ENCODE measurements around the gene SIGLEC14.
"Not testable (repeated sequence)": the region's sequence is repeated elsewhere in the genome, so short reads cannot be mapped to it uniquely, and the experiment has no call there.

Gene SIGLEC14, protein sequence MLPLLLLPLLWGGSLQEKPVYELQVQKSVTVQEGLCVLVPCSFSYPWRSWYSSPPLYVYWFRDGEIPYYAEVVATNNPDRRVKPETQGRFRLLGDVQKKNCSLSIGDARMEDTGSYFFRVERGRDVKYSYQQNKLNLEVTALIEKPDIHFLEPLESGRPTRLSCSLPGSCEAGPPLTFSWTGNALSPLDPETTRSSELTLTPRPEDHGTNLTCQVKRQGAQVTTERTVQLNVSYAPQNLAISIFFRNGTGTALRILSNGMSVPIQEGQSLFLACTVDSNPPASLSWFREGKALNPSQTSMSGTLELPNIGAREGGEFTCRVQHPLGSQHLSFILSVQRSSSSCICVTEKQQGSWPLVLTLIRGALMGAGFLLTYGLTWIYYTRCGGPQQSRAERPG

DNA sequence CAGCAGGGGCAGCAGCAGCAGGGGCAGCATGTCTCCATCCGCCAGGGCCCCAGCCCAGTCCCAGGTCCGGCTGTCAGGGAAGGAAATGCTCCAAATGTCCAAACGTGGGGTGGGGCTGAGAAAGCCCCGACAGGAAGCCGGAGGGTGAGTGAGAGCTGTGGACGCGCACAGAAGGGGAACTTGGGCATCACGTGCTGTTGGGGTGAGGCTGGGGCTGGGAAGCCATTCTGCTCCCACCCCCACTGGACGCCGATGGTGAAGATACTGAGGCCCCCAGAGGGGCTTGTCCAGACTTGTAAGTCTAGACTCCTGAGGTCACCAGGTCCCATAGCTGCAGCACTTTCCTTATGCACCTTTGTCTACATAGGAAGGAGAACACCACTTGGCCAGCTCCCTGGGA is at the start of gene SIGLEC14:
SIGLEC14 (minus strand) TSS at position 96 of the 400 bp plus-strand sequence; CDS start at position 30, 66 bp downstream.
- DNase-seq = not testable (repeated sequence)

DNA sequence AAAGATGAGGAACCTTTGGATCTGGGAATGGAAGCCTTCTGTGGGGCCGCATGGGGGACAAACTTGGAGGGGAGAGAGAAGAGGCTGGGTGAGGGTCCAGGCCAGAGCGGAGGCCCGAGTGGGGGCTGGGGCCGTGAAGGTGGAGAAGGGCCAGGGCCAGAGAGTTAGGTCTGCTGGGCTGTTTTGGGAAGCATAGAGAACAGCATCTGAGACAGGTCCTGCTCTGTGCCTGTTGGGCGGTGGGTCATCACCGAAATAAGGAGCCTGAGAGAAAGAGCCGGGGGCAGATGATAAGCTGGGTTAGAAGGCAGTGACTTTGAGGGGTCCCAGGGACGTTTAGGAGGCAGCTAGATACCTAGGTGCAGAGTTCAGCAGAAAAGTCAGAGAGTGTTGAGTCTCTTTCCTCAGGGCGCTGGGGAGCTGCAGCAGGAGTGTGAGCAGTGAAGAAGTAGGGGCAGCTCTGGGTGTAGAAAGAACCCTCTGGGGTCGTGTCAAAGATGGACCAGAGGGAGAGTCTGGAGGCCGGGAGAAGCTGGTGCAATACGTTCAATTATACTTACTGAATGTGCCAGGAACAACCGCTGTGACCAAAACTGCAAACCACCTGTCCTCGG is 49.2 kb upstream of the SIGLEC14 start:
- DNase-seq = no peak

DNA sequence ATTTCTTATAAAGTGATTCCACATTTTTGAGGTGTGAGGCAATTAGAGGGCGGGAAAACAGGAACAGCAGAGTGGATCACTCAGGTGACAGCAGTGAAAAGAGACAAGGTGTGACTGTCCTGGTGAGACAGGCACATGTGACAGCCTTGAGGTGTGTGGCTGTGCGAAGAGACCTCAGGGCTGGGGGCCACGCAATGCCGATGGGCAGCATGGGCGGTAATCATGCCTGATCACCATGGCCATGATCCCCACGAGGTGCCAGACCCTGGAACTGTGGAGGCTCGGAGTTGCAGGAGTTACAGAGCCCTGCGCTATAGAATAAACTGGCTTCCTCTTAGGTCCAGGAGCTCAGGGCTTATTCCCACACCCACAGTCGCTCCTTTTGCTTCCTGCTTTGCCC is 48.5 kb upstream of the SIGLEC14 start:
- DNase-seq = no peak

DNA sequence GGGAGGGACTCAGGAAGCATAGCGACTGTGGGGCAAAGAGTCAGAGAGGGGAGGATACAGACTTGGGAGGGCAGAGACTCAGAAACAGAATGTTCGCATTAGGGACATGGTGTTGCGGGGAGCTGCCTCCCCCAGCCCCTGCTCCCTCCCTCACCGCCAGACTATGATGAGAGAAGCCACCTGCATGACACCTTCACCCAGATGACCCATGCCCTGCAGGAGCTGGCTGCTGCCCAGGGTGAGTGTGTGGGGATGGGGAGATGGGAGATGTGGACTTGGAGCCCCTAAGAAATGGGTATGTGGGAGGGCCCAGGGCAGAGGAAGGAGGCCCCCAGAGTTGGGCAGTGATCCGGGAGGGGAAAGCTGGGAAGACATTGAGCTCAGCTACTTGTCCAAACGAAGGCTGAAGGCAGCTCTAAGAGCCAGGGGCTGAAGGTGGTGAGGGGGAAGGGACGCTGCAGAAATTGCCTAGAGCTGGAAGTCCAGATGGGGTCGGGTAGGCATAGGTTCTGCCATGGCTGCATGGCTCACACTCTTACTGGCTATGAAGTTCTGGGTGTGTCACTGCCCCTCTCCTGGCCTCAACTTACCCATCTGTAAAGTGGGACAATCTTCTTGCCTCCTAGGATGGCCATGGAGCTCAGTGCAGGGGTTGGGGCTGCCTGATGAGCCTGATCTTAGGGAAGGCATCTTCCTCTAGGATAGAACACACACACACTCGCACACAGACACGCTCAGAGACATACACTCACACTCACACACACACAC is 47.9 kb upstream of the SIGLEC14 start:
- DNase-seq = no peak

DNA sequence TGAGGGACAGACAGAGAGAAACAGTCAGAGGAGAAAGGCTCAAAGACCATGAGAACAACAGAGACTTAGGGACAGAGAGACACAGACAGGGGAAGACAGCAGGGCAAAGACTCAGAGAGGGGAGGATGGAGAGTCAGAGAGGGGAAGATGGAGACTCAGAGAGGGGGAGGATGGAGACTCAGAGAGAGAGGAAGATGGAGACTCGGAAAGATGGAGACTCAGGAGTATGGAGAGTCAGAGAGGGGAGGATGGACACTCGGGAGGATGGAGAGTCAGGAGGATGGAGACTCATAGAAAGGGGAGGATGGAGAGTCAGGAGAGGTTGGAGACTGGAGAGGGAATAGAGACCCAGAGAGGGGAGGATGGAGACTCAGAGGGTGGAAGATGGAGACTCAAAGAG is 47.2 kb upstream of the SIGLEC14 start:
- no peak for DNase-seq

DNA sequence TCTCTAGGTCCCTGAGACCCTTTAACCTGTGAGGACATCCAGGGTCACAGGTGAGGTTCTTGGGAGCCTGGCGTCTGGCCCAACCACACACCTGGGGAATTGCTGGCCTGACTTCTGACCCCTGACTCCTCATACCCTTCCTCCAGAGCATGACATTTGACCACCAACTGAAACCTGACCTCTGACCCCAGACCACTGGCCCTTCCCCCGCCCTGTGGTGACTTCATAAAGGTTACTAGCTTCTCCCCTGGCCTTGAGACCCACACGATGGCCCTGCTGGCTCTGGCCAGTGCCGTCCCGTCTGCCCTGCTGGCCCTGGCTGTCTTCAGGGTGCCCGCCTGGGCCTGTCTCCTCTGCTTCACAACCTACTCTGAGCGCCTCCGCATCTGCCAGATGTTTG is 46.6 kb upstream of the SIGLEC14 start, which contains the start of gene SPACA6:
SPACA6 (plus strand) TSS at position 71 of the 400 bp plus-strand sequence; CDS start at position 268, 197 bp downstream.
- DNase-seq = no peak

DNA sequence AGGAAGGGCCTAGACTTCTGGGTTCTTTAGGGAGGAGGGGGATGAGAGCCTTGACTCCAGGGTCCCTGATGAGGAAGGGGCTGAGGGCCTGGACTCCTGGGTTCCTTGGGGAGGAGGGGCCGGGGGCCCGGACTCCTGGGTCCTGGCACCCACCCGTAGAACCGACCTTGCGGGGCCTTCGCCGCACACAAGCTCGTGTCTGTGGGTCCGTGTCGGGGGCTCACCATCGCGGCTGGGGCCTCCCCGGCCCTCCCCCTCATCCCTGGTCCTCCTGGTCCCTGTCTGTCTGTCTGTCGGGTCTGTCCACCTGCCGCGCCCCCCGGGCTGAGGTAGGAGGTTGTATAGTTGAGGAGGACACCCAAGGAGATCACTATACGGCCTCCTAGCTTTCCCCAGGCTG is 45.8 kb upstream of the SIGLEC14 start:
- no peak for DNase-seq

DNA sequence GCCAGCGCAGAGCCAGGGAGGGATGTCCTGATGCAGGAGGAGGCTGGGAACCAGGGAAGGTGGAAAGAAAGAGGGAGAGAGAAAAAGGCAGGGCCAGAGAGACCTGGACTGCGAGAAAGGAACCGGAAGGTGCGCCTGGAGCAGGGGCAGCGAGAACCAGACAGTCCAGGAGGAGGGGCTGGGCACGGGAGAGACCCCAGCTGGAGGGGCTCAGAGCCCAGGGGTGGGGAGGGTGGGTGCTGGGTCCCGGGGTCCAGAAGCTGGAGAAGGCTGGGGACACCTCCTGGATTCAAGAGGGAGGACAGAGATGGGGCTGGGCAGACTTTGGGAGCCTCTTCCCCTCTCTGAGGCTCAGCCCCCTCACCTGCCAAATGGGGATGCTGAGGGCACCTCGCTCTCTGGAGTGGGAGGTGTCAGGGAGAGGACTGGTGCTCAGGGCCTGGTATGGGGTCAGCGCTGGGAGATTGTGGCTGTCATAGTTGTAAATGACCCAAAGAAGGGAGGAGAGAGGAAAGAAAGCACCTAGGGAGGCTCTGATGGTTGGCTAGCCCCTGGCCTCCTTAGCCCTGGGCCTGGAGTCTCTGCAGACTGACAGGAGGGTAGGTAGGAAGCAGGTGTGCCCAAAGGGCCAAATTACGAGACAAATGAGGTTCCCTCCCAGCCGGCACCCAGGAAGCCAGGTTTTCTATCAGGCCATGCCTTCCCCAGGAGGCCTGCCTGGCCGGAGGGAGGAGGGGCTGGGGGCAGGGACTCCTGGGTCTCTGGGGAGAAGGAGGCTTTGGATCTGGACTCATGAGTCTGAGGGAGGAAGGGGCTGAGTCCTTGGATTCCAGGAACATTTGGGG is 45.2 kb upstream of the SIGLEC14 start:
- peak; percentile 80 for DNase-seq

DNA sequence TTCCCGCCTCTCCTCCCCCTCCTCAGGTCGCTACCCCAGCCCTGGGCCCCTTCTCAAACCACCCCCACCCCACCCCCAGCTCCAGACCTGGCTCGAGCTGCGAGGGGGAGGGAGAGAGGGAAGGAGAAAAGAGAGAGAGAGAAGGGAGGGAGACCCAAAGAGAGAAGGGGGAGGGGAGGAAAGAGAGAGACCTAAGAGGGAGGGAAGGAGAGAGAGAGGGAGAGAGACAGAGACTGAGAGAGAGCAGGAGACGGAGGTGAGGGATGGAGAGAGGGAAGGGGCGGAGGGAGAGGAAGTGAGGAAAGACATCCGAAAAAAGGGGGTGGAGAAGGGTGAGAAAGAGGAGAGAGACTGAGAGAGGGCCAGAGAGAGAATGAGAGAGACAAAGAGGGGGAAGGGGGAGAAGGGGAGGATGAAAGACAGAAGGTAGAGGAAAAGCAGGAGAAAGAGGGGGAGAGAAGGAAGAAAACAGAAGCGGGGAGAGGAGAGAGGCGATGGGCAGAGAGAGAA is 44.5 kb upstream of the SIGLEC14 start:
- peak; percentile 91 for DNase-seq

DNA sequence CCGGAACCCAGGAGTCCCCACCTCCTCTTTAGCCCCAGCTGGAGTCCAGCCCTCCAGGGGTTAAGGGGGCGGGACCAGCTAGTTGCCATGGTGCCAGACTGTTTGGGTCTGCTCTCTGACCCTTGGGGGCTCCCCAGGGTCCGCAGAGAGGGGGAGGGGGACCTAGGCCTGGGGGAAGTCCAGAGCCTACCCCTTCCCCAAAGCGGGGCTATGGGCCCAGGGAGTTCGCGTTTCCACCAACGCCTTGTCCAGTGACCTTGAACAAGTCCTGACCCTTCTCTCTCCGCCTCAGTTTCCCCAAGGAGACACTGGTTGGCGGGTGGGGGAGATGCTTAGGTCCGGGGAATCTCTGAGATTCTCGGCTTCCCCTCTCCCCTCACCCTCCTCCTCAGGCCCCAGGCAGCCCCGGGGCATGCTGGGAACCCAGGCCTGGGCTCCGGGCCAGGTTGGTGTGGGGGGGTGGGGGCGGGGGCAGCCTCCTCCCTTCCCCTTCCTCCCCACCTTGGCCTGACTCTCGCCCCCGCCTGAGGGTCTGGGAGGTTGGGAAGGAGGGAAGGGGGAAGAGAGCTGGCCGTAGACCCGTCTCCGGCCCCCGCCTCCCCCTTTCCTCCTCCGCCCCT is 43.9 kb upstream of the SIGLEC14 start:
- DNase-seq = peak; percentile 95

DNA sequence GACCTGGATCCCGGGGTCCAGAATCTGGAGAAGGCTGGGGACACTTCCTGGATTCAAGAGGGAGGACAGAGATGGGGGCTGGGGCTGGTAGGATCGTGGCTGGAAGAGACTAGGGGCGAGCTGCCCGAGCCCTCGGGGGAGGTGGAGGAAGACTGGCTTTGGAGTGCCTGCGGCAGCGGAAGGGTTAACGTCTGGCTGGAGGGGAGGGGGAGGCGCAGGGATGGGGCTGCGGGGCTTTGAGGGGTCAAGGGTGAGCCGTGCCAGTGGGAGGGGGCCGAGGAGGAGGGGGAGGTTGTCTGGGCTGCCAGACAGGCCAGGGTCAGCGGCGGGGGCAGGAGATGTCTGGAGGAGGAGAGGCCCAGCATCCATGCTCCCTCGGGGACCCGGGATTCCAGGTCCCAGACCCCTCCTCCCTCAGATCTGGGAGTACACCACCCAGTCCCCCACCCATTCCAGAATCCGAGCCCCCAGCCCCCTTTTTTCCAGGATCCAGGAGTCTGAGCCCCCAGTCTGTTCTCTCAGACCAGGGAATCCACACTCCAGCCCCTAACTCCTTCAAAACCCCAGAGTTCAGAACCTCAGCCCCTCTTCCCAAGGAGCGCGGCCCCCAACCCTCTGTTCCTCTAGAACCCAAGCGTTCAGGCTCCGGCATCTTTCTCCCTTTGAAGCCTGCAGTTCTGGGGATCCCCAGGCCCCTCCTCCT is 43.3 kb upstream of the SIGLEC14 start:
- peak; percentile 84 for DNase-seq

DNA sequence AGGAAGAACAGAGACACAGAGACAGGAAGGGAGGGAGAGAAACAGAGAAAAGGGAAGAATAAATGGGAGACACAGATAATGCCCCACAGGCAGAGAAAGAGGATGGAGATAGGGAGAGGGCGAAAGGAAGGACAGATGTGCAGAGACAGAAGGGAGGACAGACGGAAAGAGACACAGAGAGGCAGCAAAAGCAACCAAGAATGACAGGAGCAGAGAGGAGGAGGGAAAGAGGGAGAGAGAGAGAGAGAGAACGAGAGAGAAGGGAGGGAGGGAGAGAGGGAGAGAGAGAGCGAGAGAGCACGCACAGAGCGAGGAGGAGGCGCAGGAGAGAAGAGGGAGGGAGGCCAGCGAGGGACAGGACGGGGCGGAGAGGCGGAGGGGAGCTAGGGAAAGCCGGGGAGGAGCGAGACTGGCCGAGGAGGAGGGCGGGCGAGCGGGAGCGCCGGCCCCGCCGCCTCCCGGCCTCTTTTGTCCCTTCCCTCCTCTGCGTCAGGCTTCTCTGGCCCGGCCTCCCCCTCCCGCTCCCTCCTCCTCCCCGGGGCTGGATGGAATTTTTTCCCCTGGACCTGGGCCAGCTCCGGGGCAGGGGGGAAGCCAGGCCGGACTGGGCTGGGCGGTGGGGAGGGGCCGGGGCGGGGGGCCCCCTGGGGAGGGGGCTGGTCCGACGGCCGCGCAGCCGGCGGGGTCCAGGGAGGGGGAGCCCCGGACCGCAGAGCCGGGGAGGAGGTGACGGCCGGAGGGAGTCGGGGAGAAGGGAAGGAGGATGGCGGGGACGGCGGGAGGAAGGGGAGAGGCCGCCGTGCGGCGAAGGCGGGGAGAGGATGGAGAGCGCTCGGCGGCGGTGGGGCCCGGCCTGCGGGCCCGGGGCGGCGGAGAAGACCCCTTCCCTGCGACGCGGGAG is 42.3 kb upstream of the SIGLEC14 start:
- DNase-seq = peak; percentile 97

DNA sequence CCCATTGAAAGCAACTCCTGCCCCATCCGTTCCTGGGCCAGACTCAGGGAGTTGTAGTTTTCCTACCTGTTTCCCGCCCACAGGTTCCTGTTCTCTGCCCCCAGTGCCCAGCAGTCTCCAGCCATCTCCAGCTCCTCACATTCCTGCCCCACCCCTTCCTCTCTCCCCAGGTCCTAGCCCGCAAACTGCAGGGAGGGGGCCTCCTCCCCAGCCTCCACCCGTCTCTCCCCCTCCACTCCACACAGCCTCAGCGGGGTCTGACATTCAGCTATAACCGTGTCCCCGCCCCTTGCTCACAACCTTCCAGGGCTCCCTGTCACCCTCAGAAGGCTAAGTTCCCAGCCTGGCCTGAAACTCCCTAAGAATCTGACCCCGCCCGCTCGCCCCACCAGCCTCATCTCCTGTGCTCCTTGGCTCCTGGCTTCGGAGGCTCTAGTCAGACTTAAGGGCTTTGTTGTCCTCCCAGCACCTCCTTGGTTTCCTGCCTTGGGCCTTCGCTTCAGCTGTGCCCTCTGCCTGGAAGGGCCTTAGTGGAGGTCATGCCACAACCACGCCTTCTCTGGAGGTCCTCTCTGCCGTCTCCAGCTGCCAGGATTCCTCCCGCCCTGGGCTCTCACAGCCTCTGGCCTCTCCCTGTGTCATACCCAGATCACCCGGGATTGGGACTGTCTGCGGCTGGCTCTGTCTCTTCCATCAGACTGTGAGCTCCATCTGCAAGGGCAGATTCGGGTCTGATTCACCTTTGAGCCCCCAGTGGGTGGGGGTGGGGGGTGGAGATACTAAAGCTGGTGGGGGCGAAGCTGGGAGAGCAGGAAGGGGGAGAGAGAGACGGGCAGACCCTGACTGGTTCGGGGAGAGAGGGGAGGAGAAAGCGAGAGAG is 41.4 kb upstream of the SIGLEC14 start:
- peak; percentile 84 for DNase-seq

DNA sequence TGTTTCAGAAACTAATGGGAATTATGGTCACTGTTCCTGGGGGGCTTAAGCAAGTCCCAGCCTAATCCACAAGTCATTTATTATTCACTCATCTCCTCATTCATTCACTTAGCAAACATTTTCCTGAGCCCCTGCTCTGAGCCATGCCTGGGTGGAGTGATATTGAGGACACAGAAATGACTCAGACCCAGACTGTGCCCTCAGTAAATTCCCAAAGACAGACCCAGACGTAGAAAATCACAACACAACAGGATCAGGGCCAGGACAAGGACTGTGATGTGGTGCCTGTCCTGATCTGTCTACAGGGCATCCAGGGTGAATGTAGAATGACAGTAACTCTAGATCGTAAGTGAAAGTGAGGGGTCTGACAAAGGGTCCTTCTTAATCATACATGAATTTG is 39.5 kb upstream of the SIGLEC14 start:
- no peak for DNase-seq

DNA sequence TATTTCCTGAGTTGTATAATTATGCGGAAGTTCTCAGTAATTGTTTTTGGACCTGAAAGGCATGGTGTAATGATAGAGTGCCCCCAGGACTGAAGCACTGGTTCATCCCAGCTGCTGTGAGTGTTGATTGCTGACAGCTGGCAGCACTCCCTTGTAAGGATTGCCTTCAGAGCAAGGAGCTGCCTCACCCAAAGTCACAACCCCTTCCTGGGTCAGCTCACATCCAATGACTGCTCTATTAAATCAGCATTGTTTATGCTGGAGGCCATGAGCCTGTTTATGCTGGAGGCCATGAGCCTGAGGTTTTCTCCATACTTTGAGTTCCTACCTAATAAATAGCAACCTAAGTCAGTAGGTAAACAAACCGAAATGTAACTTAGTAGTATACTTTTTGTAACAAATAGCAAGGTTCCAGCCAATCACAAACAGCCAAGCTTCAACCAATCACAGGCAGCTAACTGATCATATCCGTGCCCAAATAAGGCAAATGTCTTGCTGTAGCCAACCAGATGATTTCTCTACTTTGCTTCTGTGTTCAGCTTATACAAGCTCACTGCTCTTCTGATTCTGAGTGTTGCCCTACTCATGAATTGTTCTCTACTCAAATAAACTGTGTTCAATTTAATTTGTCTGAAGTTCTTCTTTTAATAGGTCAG is 34.8 kb upstream of the SIGLEC14 start:
- DNase-seq = peak; percentile 71

DNA sequence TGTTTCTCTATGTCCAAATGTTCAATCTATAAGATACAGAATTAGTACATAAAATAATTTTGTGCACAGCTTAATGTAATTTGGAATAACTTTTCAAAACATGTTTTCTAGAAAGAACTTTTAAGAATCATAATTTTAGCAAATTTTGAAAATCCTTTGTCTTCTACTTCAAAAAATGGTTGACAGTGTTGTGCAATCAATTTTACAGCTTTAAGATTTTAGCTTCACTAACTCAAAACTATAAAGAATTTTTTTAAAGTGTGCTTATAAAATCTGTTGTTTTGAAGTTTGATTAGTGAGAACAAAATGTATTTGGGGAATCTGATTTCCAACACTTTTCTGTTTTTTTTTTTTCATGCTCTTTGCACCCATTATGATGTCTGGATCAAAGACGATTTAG is 33.8 kb upstream of the SIGLEC14 start:
- DNase-seq = no peak

DNA sequence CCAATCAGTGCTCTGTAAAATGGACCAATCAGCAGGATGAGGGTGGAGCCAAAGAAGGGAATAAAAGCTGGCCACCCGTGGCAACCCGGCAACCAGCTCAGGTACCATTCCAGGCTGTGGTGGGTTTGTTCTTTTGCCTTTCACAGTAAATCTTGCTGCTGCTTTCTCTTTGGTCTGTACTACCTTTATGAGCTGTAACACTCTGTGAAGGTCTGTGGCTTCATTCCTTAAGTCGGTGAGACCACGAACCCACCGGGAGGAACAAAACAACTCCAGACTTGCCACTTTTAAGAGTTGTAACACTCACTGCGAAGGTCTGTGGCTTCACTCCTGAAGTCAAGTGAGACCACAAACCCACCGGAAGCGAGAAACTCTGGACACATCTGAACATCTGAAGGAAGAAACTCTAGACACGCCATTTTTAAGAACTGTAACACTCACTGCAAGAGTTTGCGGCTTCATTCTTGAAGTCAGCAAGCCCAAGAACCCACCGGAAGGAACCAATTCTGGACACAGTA is 30.0 kb upstream of the SIGLEC14 start:
- DNase-seq = no peak

DNA sequence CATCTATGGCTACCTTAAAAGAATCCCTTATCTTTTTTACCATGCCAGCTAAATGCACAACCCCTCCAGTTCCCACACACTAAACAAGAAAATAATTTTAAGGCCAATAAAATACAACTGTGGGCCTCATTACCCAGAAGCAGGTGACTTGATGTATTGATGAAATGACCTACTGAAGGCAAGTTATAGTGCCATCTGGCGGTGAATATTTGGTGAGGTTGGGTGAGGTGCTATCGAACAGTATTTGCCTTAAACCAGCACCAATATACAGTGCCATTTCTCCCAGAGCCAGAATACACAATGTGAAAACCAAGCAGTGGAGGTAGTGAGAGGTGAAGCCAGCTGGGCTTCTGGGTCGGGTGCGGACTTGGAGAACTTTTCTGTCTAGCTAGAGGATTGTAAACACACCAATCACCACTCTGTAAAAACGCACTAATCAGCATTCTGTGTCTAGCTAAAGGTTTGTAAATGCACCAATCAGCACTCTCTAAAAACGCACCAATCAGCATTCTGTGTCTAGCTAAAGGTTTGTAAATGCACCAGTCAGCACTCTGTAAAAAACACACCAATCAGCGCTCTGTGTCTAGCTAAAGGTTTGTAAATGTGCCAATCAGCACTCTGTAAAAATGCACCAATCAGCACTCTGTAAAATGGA is 29.4 kb upstream of the SIGLEC14 start:
- DNase-seq = peak; percentile 59

All from NCI-H69 (cell line).